ENCODE data around the gene AMER3.

DNA sequence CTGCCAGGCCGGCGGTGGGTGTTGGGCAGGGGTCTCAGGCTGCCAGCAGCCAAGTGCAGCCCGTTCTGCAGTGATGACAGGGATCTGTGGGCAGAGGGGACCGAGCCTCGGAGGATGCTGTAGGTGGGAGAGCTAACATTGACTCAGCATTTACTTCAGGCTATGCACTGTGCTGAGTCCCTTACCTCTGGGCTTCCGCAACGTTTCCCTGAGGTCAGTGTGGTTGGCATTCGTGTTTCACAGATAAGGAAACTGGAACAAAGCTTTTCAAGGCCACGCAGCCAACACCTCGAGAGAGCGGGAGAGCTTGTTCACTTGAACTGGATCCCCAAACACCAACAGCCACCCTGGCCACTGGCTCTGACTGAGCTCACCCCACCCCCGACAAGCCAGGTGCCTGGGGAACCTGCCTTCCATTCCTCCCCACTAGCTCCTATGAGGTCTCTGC lies 27.3 kb upstream of the AMER3 start:
- TF ChIP-seq CTCF (IDR thresholded peaks at IDR 0.05) (no peak), RXRA (IDR thresholded peaks at IDR 0.05; ENCODE audit: borderline replicate concordance, low read depth) (no peak), RFX5 (IDR thresholded peaks at IDR 0.05; ENCODE audit: low read length) (no peak), FOXM1 (IDR thresholded peaks at IDR 0.05; ENCODE audit: low read depth) (no peak)

Measured in SK-N-SH (cell line).